Endothelial cell of umbilical vein (primary cell): ENCODE data around the gene IGFL4. TPM values are rescaled to one million over a fixed set of nuclear protein-coding genes. Genes with fewer than 3 reads are reported as not detected.

Source experiments
- BruUV-seq: library from RNA; stranded (reverse); fragments of 400-500 nt; replicated peaks from 2 replicates; lab custom pipeline; 2021; lab: Mats Ljungman, UMichigan
- CTCF ChIA-PET: fragments of 300-600, 350-600 bp; sonication (Branson Sonifier 250); formaldehyde crosslinking; loops from one replicate; lab custom pipeline; 2021; ENCODE audit warnings: antibody characterized with exemption, inconsistent platforms; lab: Charles Lee
- POLR2A ChIA-PET: fragments of 300-600, 350-600 bp; sonication (Branson Sonifier 250); formaldehyde crosslinking; loops from one replicate; lab custom pipeline; 2021; ENCODE audit warnings: antibody characterized with exemption, inconsistent platforms; lab: Charles Lee
- DNase-seq: peaks from one replicate; pipeline ENCODE4 v3.0.0-alpha.2; 2011; ENCODE audit warnings: low read depth, low spot score
- FAIRE-seq: peaks from 2 replicates; lab custom pipeline; 2011; peaks lifted over from hg19 to GRCh38; lab: Jason Lieb, UNC
- H2AFZ ChIP-seq: 2 replicates; pipeline ENCODE4 v1.6.0; 2012; ENCODE audit warnings: low read depth, low read length, control low read depth, inconsistent platforms
- H3K27ac ChIP-seq: 2 replicates; pipeline ENCODE4 v1.5.1; 2011; ENCODE audit warnings: low read depth, mild to moderate bottlenecking, control low read depth, low read length, moderate library complexity; ENCODE audit not compliant: insufficient read depth
- H3K27me3 ChIP-seq, 2 experiments: 2 replicates each; pipeline versions ENCODE4 v1.6.0 to v1.6.1; 2011; ENCODE audit warnings: low read length in 2 of 2, mixed read lengths in 1 of 2; ENCODE audit not compliant: control insufficient read depth in 2 of 2, insufficient read depth in 2 of 2
- H3K36me3 ChIP-seq, 2 experiments: 2 replicates in 1 of 2; 3 replicates in 1 of 2; pipeline ENCODE4 v1.5.1; 2011; ENCODE audit warnings: low read length in 2 of 2, mild to moderate bottlenecking in 1 of 2, moderate library complexity in 1 of 2; ENCODE audit not compliant: control insufficient read depth in 2 of 2, insufficient read depth in 2 of 2; ENCODE audit errors: extremely low read depth in 1 of 2
- H3K4me1 ChIP-seq: 3 replicates; pipeline ENCODE4 v1.5.1; 2011; ENCODE audit warnings: mild to moderate bottlenecking, low read length; ENCODE audit not compliant: control insufficient read depth, insufficient read depth; ENCODE audit errors: extremely low read depth
- H3K4me2 ChIP-seq: 2 replicates; pipeline ENCODE4 v1.6.1; 2011; ENCODE audit warnings: low read length, control low read depth, mixed read lengths; ENCODE audit not compliant: insufficient read depth
- H3K4me3 ChIP-seq, 3 experiments: fragments of 200-600 bp in 1 of 3; sonication (generic), shearing (Covaris generic) in 1 of 3; replicated peaks in 1 of 3; 2 replicates each; pipeline ENCODE4 v1.5.1; 2011 to 2016; ENCODE audit warnings: control low read depth in 3 of 3, low read length in 3 of 3, mild to moderate bottlenecking in 2 of 3, inconsistent platforms in 1 of 3, low read depth in 1 of 3, moderate library complexity in 1 of 3; ENCODE audit not compliant: insufficient read depth in 1 of 3
- H3K79me2 ChIP-seq: 2 replicates; pipeline ENCODE4 v1.6.0; 2012; ENCODE audit warnings: low read length, inconsistent platforms; ENCODE audit not compliant: control insufficient read depth, insufficient read depth
- H3K9ac ChIP-seq: replicated peaks from 2 replicates; pipeline ENCODE3; 2011; ENCODE audit warnings: low read length, control low read depth; ENCODE audit not compliant: insufficient read depth; ENCODE audit errors: extremely low read depth
- H3K9me1 ChIP-seq: replicated peaks from 3 replicates; pipeline ENCODE4 v1.6.0; 2011; ENCODE audit warnings: mild to moderate bottlenecking, low read length; ENCODE audit not compliant: control insufficient read depth, insufficient read depth; ENCODE audit errors: extremely low read depth
- H3K9me3 ChIP-seq: replicated peaks from 2 replicates; pipeline ENCODE4 v1.5.1; 2012; ENCODE audit warnings: low read length, inconsistent platforms; ENCODE audit not compliant: control insufficient read depth, insufficient read depth
- H4K20me1 ChIP-seq: replicated peaks from 2 replicates; pipeline ENCODE3; 2011; ENCODE audit warnings: mild to moderate bottlenecking, low read length; ENCODE audit not compliant: control insufficient read depth, insufficient read depth; ENCODE audit errors: extremely low read depth
- EZH2 ChIP-seq: IDR thresholded peaks from 2 replicates; pipeline ENCODE4 v1.6.1; 2012; ENCODE audit warnings: borderline replicate concordance, low read depth, mild to moderate bottlenecking, moderate library complexity, low read length, inconsistent platforms; ENCODE audit not compliant: severe bottlenecking
- FOS ChIP-seq: IDR thresholded peaks from 2 replicates; pipeline ENCODE4 v1.6.1; 2011; ENCODE audit warnings: mild to moderate bottlenecking, low read length, moderate library complexity, borderline replicate concordance; ENCODE audit not compliant: insufficient read depth
- GATA2 ChIP-seq: IDR thresholded peaks from 2 replicates; pipeline ENCODE4 v1.7.0; 2011; ENCODE audit warnings: low read depth, mild to moderate bottlenecking, moderate library complexity, mixed read lengths, low read length; ENCODE audit not compliant: insufficient read length, insufficient read depth
- JUN ChIP-seq: IDR thresholded peaks from 2 replicates; pipeline ENCODE4 v1.6.1; 2011; ENCODE audit warnings: borderline replicate concordance, low read depth; ENCODE audit not compliant: insufficient read length, insufficient read depth
- MYC ChIP-seq: IDR thresholded peaks from one replicate; pipeline ENCODE4 v1.6.1; 2011; ENCODE audit warnings: mild to moderate bottlenecking, low read depth, low read length
- POLR2A ChIP-seq: IDR thresholded peaks from 2 replicates; pipeline ENCODE4 v1.6.1; 2012; ENCODE audit warnings: low read depth, mild to moderate bottlenecking, control low read depth, low read length
- POLR2AphosphoS5 ChIP-seq: IDR thresholded peaks from 2 replicates; pipeline ENCODE4 v1.6.1; 2012; ENCODE audit warnings: low read depth, mild to moderate bottlenecking, control low read depth, low read length, moderate library complexity; ENCODE audit not compliant: insufficient read depth
- dilution Hi-C: fragments of 300-500 bp; cut with MboI; formaldehyde crosslinking; loops from one replicate; pipeline ENCODE4 v1.15.0; 2019; ENCODE audit warnings: low sequenced_read_pairs; ENCODE audit not compliant: extremely low pct_ligation_motif_present
- intact Hi-C: fragments of 100-400 bp; cut with micrococcal nuclease; formaldehyde crosslinking; loops from one replicate; pipeline ENCODE4 v1.10.0; 2022
- polyA plus RNA-seq, 4 experiments: library from polyadenylated mRNA; depleted of rRNA in 3 of 4; stranded (reverse) in 3 of 4; unstranded in 1 of 4; fragments of >200 nt; gene quantifications; 2 replicates each; pipeline versions ENCODE4 v1.2.1 to v1.2.3, GENCODE V29; 2011 to 2012; ENCODE audit warnings: missing spikeins in 1 of 4
- total RNA-seq: library from RNA; stranded (reverse); gene quantifications from 2 replicates; pipeline ENCODE4 v1.2.3, GENCODE V29; 2021
- TF ChIP-seq, protein P1 (sequence below), 2 donors: IDR thresholded peaks; 1 replicate in 1 of 2; 2 replicates in 1 of 2; pipeline ENCODE4 v1.5.1; 2011; ENCODE audit warnings: low read length in 2 of 2, mild to moderate bottlenecking in 2 of 2, moderate library complexity in 2 of 2, control low read depth in 1 of 2, inconsistent platforms in 1 of 2, low read depth in 1 of 2; ENCODE audit not compliant: insufficient read depth in 1 of 2; ENCODE audit errors: extremely low read depth in 1 of 2
- TF ChIP-seq, protein P2 (sequence below): IDR thresholded peaks from 2 replicates; pipeline ENCODE4 v1.6.1; 2011; ENCODE audit not compliant: insufficient read depth, insufficient read length

IGFL4 gene
- total and polyA plus RNA-seq, 2 donors (not counting 3 experiments of a cell fraction or from before 2014, with no cell fraction given): not detected

DNA sequence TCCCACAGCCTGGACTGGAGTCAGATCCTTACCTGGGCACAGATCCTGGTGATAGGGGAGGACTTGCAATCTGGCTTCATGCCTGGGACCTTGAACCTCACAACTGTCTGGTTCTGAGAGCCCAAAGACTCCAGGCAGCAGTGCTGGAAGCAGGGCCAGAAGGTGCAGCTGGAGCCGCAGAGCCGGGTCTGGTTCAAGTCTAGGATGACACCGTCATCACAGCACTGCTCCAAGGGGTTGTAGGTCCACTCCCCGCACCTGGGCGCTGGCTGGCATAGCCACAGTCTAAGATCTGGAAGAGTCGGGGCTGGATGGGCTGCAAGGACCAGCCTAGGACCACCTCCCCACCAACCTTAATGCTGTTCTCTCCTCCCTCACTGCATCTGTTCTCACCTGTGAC is 677 bp downstream of the IGFL4 start:
- no peaks in the 10 kb centered on the region for H3K4me1 ChIP-seq
- no peaks in the 10 kb centered on the region for H3K79me2 ChIP-seq
- no peak overlapping the region for H3K27ac ChIP-seq
- no peak overlapping the region for H2AFZ ChIP-seq
- BruUV-seq: no TSS peak
- intact Hi-C loops: no loop called here
- dilution Hi-C loops: no loop called here
- no peak for TF ChIP-seq POLR2AphosphoS5
- TF ChIP-seq JUN: no peak
- no peak for TF ChIP-seq FOS
- no peak for TF ChIP-seq EZH2
- no peak for TF ChIP-seq POLR2A
- TF ChIP-seq GATA2: no peak
- no peak for TF ChIP-seq MYC
- TF ChIP-seq, protein P1, sequence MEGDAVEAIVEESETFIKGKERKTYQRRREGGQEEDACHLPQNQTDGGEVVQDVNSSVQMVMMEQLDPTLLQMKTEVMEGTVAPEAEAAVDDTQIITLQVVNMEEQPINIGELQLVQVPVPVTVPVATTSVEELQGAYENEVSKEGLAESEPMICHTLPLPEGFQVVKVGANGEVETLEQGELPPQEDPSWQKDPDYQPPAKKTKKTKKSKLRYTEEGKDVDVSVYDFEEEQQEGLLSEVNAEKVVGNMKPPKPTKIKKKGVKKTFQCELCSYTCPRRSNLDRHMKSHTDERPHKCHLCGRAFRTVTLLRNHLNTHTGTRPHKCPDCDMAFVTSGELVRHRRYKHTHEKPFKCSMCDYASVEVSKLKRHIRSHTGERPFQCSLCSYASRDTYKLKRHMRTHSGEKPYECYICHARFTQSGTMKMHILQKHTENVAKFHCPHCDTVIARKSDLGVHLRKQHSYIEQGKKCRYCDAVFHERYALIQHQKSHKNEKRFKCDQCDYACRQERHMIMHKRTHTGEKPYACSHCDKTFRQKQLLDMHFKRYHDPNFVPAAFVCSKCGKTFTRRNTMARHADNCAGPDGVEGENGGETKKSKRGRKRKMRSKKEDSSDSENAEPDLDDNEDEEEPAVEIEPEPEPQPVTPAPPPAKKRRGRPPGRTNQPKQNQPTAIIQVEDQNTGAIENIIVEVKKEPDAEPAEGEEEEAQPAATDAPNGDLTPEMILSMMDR (IDR thresholded peaks at IDR 0.05; ENCODE audit: extremely low read depth in 1 of 2, insufficient read depth in 1 of 2, low read depth in 1 of 2, low read length in 2 of 2): no peak
- TF ChIP-seq, protein P2, sequence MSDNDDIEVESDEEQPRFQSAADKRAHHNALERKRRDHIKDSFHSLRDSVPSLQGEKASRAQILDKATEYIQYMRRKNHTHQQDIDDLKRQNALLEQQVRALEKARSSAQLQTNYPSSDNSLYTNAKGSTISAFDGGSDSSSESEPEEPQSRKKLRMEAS: no peak
- H3K9me1 ChIP-seq: no peaks in the 10 kb centered on the region
- no peak overlapping the region for H3K4me2 ChIP-seq
- H3K36me3 ChIP-seq: no peaks in the 10 kb centered on the region
- H3K9me3 ChIP-seq: no peaks in the 10 kb centered on the region
- no peak for FAIRE-seq
- DNase-seq: no peak
- H3K4me3 ChIP-seq: no peak overlapping the region
- H3K27me3 ChIP-seq: peaks cover 7 to 9% of the 10 kb centered on the region in 2 experiments
- POLR2A ChIA-PET: no interaction called here
- CTCF ChIA-PET: interaction anchor here (0.9 to 3.1 kb wide), 3 partner anchors 9 to 37 kb away, joined by 3 to 26 read pairs (median 8); no protein-coding TSS in a partner anchor
- no peak overlapping the region for H3K9ac ChIP-seq
- no peaks in the 10 kb centered on the region for H4K20me1 ChIP-seq
